ENCODE measurements around the gene CCDC57. TPM values are rescaled to one million over a fixed set of nuclear protein-coding genes. Genes with fewer than 3 reads are reported as not detected.
A peak's percentile ranks its signal among the peaks of the same experiment; 100 is the strongest.

Gene CCDC57
- total and polyA plus RNA-seq, 8 donors, result 43.9 to 166 (median 75.4) TPM

GRCh38 chr17:82097184-82097918 is 115.3 kb downstream of the CCDC57 start:
- 1 to 10% (median 2%) methylated on average over 2 to 77 of the region's 77 CpGs for WGBS, 5 donors
- Histone ChIP-seq H3K4me1 (peaks cover 44 to 67% (median 59%) of the 10 kb centered on the region in 4 donors), H3K9me3 (no peaks in the 10 kb centered on the region), H3K4me3 (peak overlapping the region; percentile 81 to 91 (median 88)), H3K36me3 (peaks cover 35 to 41% (median 39%) of the 10 kb centered on the region in 4 donors), H3K27ac (peak overlapping the region; percentile 91 to 99 (median 97)), H3K27me3 (no peaks in the 10 kb centered on the region)
- TF ChIP-seq POLR2A (IDR thresholded peaks at IDR 0.05), result no peak
- peak in 1 of 3 donors; percentile 19 for TF ChIP-seq POLR2AphosphoS5 (IDR thresholded peaks at IDR 0.05)
- intact Hi-C loops (cut with DNase I; ENCODE audit: low total_unique reads), result no loop called here
- peak; percentile 58 to 79 for DNase-seq

- no peak for DNase-seq
- no peaks in the 10 kb centered on the region for H3K9me3 ChIP-seq
- intact Hi-C loops (cut with DNase I; ENCODE audit: low total_unique reads), result no loop called here
- peak overlapping the region; percentile 81 to 91 (median 88) for H3K4me3 ChIP-seq
- no peak for TF ChIP-seq EP300 (IDR thresholded peaks at IDR 0.05)
- no peak for TF ChIP-seq CTCF (IDR thresholded peaks at IDR 0.05)
- no peak for TF ChIP-seq POLR2A (IDR thresholded peaks at IDR 0.05)
- TF ChIP-seq POLR2AphosphoS5 (IDR thresholded peaks at IDR 0.05), result no peak
- peaks cover 39 to 61% (median 55%) of the 10 kb centered on the region in 4 donors for H3K4me1 ChIP-seq
- WGBS, 5 donors, result 21 to 59% (median 37%) methylated on average over 4 to 8 of the region's 8 CpGs
- H3K27ac ChIP-seq, result peak overlapping the region; percentile 91 to 99 (median 97)
- no peaks in the 10 kb centered on the region for H3K27me3 ChIP-seq
- H3K36me3 ChIP-seq, result peaks cover 41 to 47% (median 45%) of the 10 kb centered on the region in 4 donors
Measured at GRCh38 chr17:82096709-82097183, 115.9 kb downstream of the CCDC57 start.

- WGBS, 5 donors, result 48 to 90% (median 59%) methylated on average over 16 to 35 of the region's 35 CpGs
- peak overlapping the region; percentile 81 to 91 (median 88) for H3K4me3 ChIP-seq
- peak overlapping the region in 4 of 5 donors; percentile 91 to 98 (median 96) for H3K27ac ChIP-seq
- TF ChIP-seq POLR2AphosphoS5 (IDR thresholded peaks at IDR 0.05) (no peak), CTCF (IDR thresholded peaks at IDR 0.05) (no peak), POLR2A (IDR thresholded peaks at IDR 0.05) (no peak), EP300 (IDR thresholded peaks at IDR 0.05) (no peak)
- intact Hi-C loops (cut with DNase I; ENCODE audit: low total_unique reads), result no loop called here
- DNase-seq, result no peak
- peaks cover 32 to 54% (median 48%) of the 10 kb centered on the region in 4 donors for H3K4me1 ChIP-seq
- no peaks in the 10 kb centered on the region for H3K9me3 ChIP-seq
- no peaks in the 10 kb centered on the region for H3K27me3 ChIP-seq
- peaks cover 48 to 54% (median 52%) of the 10 kb centered on the region in 4 donors for H3K36me3 ChIP-seq
Measured at GRCh38 chr17:82095777-82096708, 116.6 kb downstream of the CCDC57 start.

GRCh38 chr17:82094931-82095776 is 117.5 kb downstream of the CCDC57 start:
- Histone ChIP-seq H3K4me1 (peaks cover 26 to 45% (median 39%) of the 10 kb centered on the region in 4 donors), H3K27me3 (no peaks in the 10 kb centered on the region), H3K36me3 (peaks cover 57 to 63% (median 61%) of the 10 kb centered on the region in 4 donors), H3K4me3 (peak overlapping the region in 3 of 4 donors; percentile 81 to 89 (median 86)), H3K27ac (no peak overlapping the region), H3K9me3 (no peaks in the 10 kb centered on the region)
- intact Hi-C loops (cut with DNase I; ENCODE audit: low total_unique reads), result no loop called here
- WGBS, 5 donors, result 79 to 88% (median 83%) methylated on average over 13 to 37 of the region's 37 CpGs
- no peak for TF ChIP-seq CTCF (IDR thresholded peaks at IDR 0.05)
- DNase-seq, result no peak

Data from stomach (tissue), 9 donors.